IPS-15b (cell line): ENCODE results near the gene BMPR1A.

ENCODE experiments used
- H3K27me3 ChIP-seq: one replicate; pipeline ENCODE4 v1.6.1; 2013; ENCODE audit warnings: low read length; ENCODE audit not compliant: control insufficient read depth, insufficient read depth
- H3K36me3 ChIP-seq: one replicate; pipeline ENCODE4 v1.6.1; 2013; ENCODE audit warnings: low read length; ENCODE audit not compliant: control insufficient read depth, insufficient read depth
- H3K4me1 ChIP-seq: one replicate; pipeline ENCODE4 v1.6.1; 2013; ENCODE audit warnings: mild to moderate bottlenecking, low read length; ENCODE audit not compliant: control insufficient read depth, insufficient read depth
- H3K4me3 ChIP-seq: one replicate; pipeline ENCODE4 v1.5.1; 2013; ENCODE audit warnings: low read depth, low read length
- H3K9ac ChIP-seq: one replicate; pipeline ENCODE4 v1.6.1; 2013; ENCODE audit warnings: low read depth, mild to moderate bottlenecking, low read length
- H3K9me3 ChIP-seq: one replicate; pipeline ENCODE4 v1.6.1; 2013; ENCODE audit warnings: mild to moderate bottlenecking, low read length; ENCODE audit not compliant: control insufficient read depth, insufficient read depth

The BMPR1A gene

GRCh38 chr10:86793696-86794095 is 37.3 kb downstream of the BMPR1A start:
- peaks cover 19% of the 10 kb centered on the region for H3K4me1 ChIP-seq
- no peaks in the 10 kb centered on the region for H3K36me3 ChIP-seq
- no peaks in the 10 kb centered on the region for H3K27me3 ChIP-seq
- H3K4me3 ChIP-seq, result no peak overlapping the region
- no peak overlapping the region for H3K9ac ChIP-seq
- no peaks in the 10 kb centered on the region for H3K9me3 ChIP-seq

GRCh38 chr10:86795353-86795752 is 38.9 kb downstream of the BMPR1A start:
- no peak overlapping the region for H3K9ac ChIP-seq
- no peak overlapping the region for H3K4me3 ChIP-seq
- H3K36me3 ChIP-seq, result no peaks in the 10 kb centered on the region
- no peaks in the 10 kb centered on the region for H3K27me3 ChIP-seq
- peaks cover 24% of the 10 kb centered on the region for H3K4me1 ChIP-seq
- no peaks in the 10 kb centered on the region for H3K9me3 ChIP-seq

DNA sequence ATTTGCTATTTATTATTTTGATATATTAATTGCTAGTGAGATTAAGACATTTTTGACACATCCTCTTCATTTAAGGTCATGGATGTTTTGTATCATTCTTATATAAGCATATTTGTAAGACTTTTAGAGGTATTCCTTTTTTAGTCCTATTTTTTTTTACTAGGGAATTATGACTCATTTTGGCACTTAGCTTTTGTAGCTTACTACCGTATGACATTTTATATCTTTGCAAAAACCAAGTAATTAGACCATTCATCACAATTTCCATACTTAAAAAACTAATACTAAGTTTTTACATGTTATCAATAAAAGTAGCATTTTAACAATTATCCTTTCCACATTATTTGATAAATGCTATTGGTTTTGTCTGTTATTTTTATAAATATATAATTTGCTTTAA is 41.6 kb downstream of the BMPR1A start:
- no peak overlapping the region for H3K4me3 ChIP-seq
- H3K4me1 ChIP-seq, result peaks cover 33% of the 10 kb centered on the region
- no peaks in the 10 kb centered on the region for H3K27me3 ChIP-seq
- H3K36me3 ChIP-seq, result no peaks in the 10 kb centered on the region
- no peak overlapping the region for H3K9ac ChIP-seq
- no peaks in the 10 kb centered on the region for H3K9me3 ChIP-seq

GRCh38 chr10:86798611-86799010 is 42.2 kb downstream of the BMPR1A start:
- H3K4me1 ChIP-seq, result peaks cover 31% of the 10 kb centered on the region
- H3K36me3 ChIP-seq, result no peaks in the 10 kb centered on the region
- no peak overlapping the region for H3K9ac ChIP-seq
- no peaks in the 10 kb centered on the region for H3K9me3 ChIP-seq
- H3K4me3 ChIP-seq, result no peak overlapping the region
- H3K27me3 ChIP-seq, result no peaks in the 10 kb centered on the region

- peaks cover 27% of the 10 kb centered on the region for H3K4me1 ChIP-seq
- no peak overlapping the region for H3K4me3 ChIP-seq
- no peak overlapping the region for H3K9ac ChIP-seq
These were observed 42.9 kb downstream of the BMPR1A start for GRCh38 chr10:86799188-86799845.

GRCh38 chr10:86801995-86802394 is 45.6 kb downstream of the BMPR1A start:
- Histone ChIP-seq H3K4me1 (peaks cover 21% of the 10 kb centered on the region), H3K9ac (no peak overlapping the region), H3K36me3 (no peaks in the 10 kb centered on the region), H3K9me3 (no peaks in the 10 kb centered on the region), H3K4me3 (no peak overlapping the region), H3K27me3 (no peaks in the 10 kb centered on the region)

More at GRCh38 chr10:86799188-86799845, 42.9 kb downstream of the BMPR1A start:
- Histone ChIP-seq H3K9me3 (no peaks in the 10 kb centered on the region), H3K27me3 (no peaks in the 10 kb centered on the region), H3K36me3 (no peaks in the 10 kb centered on the region)

DNA sequence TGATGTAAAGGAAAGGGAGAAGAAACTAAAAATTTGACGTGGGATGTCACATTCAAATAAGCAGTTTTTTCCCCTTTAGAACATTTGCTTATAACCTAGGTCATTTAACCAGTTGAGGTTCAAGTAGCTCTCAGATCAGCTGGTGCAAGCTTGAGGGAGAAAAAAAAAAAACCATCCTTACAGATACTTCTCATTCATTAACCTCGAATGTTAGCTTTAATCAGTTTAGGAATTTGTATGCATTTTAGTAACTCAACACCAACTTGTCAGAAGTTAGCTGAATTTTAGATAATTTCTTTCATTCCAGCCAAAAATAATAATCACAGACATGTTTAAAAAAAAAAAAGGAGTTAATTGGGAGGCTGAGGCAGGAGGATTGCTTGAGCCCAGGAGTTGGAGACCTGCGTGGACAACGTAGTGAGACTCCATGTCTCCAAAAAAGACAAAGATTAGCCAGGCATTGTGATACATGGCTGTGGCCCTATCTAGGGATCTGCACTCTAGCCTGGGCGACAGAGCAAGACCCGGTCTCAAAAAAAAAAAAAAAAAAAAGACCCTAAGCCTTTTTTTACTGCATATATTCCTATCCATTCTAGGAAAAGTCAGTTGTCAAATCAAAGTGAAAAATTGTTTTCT is 46.2 kb downstream of the BMPR1A start:
- Histone ChIP-seq H3K4me1 (peaks cover 21% of the 10 kb centered on the region), H3K4me3 (no peak overlapping the region), H3K27me3 (no peaks in the 10 kb centered on the region), H3K36me3 (no peaks in the 10 kb centered on the region), H3K9me3 (no peaks in the 10 kb centered on the region), H3K9ac (no peak overlapping the region)

GRCh38 chr10:86803156-86803555 is 46.7 kb downstream of the BMPR1A start:
- no peak overlapping the region for H3K4me3 ChIP-seq

GRCh38 chr10:86804805-86805204 is 48.4 kb downstream of the BMPR1A start:
- Histone ChIP-seq H3K4me3 (no peak overlapping the region), H3K9ac (no peak overlapping the region), H3K4me1 (peaks cover 14% of the 10 kb centered on the region)

More at GRCh38 chr10:86803156-86803555, 46.7 kb downstream of the BMPR1A start:
- Histone ChIP-seq H3K4me1 (peaks cover 17% of the 10 kb centered on the region), H3K27me3 (no peaks in the 10 kb centered on the region), H3K36me3 (no peaks in the 10 kb centered on the region), H3K9me3 (no peaks in the 10 kb centered on the region), H3K9ac (no peak overlapping the region)

GRCh38 chr10:86813101-86813500 is 56.7 kb downstream of the BMPR1A start:
- no peak overlapping the region for H3K4me3 ChIP-seq
- H3K9me3 ChIP-seq, result no peaks in the 10 kb centered on the region
- H3K4me1 ChIP-seq, result peaks cover 23% of the 10 kb centered on the region
- H3K27me3 ChIP-seq, result no peaks in the 10 kb centered on the region
- H3K9ac ChIP-seq, result no peak overlapping the region
- H3K36me3 ChIP-seq, result no peaks in the 10 kb centered on the region

More at GRCh38 chr10:86804805-86805204, 48.4 kb downstream of the BMPR1A start:
- H3K36me3 ChIP-seq, result no peaks in the 10 kb centered on the region
- H3K9me3 ChIP-seq, result no peaks in the 10 kb centered on the region
- H3K27me3 ChIP-seq, result no peaks in the 10 kb centered on the region

DNA sequence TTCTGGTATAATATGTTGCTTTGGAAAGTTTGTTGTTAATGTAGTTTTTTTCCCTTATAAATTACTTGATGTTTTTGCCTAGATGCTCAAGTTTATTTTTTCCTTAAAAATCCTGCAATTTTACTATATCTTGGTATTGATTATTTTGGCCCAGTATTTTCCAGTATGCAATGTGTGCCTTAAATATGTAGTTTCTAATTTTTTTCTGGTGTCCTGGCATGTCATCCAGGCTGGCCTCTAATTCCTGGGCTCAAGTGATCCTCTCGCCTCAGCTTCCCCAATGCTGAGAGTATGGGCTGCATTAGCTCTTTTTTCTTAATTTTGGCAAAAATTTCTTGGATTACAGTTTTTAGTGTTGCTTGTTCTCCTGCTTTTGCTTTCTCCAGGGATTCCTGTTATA is 57.6 kb downstream of the BMPR1A start:
- H3K27me3 ChIP-seq, result no peaks in the 10 kb centered on the region
- H3K4me3 ChIP-seq, result no peak overlapping the region
- peaks cover 23% of the 10 kb centered on the region for H3K4me1 ChIP-seq
- H3K9me3 ChIP-seq, result no peaks in the 10 kb centered on the region
- H3K9ac ChIP-seq, result no peak overlapping the region
- H3K36me3 ChIP-seq, result no peaks in the 10 kb centered on the region

- Histone ChIP-seq H3K27me3 (no peaks in the 10 kb centered on the region), H3K4me1 (peaks cover 27% of the 10 kb centered on the region), H3K9me3 (no peaks in the 10 kb centered on the region), H3K4me3 (no peak overlapping the region), H3K36me3 (no peaks in the 10 kb centered on the region), H3K9ac (no peak overlapping the region)
These were observed 58.7 kb downstream of the BMPR1A start for GRCh38 chr10:86815035-86815617.
